GM18907 (cell line): ENCODE measurements around the gene PDZRN3.
"Not testable (repeated sequence)": the region's sequence is repeated elsewhere in the genome, so short reads cannot be mapped to it uniquely, and the experiment has no call there.

Experiments
- ATAC-seq: cut with Tn5 transposase; IDR thresholded peaks from one replicate; pipeline ENCODE4 v1.9.1; 2021; ENCODE audit warnings: mild to moderate bottlenecking, moderate library complexity; ENCODE audit not compliant: unreplicated experiment

PDZRN3 gene

DNA sequence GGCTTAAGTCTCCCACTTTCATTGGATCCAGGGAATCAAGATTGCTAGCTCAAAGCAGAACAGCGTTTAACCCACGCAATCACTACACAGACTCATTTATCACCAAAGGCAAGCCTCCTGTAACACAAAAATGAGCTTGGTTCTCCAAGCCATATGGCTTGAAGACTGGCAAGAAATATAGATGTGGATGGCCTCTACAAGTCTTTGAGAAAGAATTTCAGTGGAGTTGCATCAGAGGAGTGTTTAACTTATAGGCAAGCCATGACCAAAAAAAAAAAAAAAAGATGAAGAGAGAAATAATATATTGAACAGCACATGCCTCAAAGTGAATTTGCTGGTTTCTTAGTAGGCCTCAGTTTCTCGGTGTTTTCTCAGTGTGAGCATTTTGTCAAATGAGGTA is 27.3 kb downstream of the PDZRN3 start:
- ATAC-seq, result no peak

- no peak for ATAC-seq
These were observed 32.3 kb downstream of the PDZRN3 start for GRCh38 chr3:73592154-73593144.

GRCh38 chr3:73591286-73591800 is 33.4 kb downstream of the PDZRN3 start:
- ATAC-seq, result no peak

DNA sequence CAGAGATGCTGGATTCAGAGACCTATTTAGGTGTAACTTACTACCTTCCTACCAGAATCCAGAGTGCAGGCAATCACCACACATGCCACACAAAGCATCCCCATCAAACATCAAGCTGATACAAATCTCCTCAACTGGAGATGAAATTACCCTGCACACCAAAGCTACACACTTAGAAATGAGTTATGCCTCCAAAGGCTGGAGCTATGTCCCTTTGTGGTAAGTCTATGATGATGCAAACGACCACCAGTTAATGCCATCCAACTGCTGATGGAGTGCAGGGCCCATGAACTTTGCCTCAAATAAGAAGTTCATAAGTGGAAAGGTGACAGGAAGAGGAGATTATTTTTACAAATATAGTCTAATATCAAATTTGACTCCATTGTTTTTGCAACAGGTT is 38.1 kb downstream of the PDZRN3 start:
- ATAC-seq, result no peak

- no peak for ATAC-seq
These were observed 38.6 kb downstream of the PDZRN3 start for GRCh38 chr3:73586190-73586589.

- ATAC-seq, result no peak
These were observed 39.9 kb downstream of the PDZRN3 start for GRCh38 chr3:73584873-73585272.

DNA sequence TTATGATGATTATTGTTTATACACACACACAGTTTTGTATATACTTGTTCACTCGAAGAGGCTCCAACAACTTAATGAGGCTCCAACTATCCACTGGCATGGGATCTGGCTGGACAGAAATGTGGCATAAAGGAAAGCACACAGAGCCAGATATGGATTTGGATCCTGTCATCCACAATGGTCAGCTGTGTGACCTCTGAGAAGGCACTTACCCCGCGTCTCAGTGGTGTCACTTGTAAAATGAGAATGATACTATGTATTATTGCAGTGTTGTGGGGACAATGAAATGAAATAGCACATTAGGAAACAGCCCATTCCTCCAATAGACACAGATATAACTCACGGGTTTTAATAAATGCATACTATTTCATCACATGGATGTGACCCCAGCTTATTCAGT is 42.2 kb downstream of the PDZRN3 start:
- no peak for ATAC-seq

GRCh38 chr3:73581134-73581846 is 43.5 kb downstream of the PDZRN3 start:
- no peak for ATAC-seq

- ATAC-seq, result no peak
These were observed 44.4 kb downstream of the PDZRN3 start for GRCh38 chr3:73580343-73580742.

GRCh38 chr3:73577704-73578103 is 47.0 kb downstream of the PDZRN3 start:
- ATAC-seq, result no peak

- no peak for ATAC-seq
These were observed 47.7 kb downstream of the PDZRN3 start for GRCh38 chr3:73576999-73577461.

GRCh38 chr3:73575953-73576352 is 48.8 kb downstream of the PDZRN3 start:
- ATAC-seq, result no peak

GRCh38 chr3:73575519-73575918 is 49.2 kb downstream of the PDZRN3 start:
- ATAC-seq, result no peak

DNA sequence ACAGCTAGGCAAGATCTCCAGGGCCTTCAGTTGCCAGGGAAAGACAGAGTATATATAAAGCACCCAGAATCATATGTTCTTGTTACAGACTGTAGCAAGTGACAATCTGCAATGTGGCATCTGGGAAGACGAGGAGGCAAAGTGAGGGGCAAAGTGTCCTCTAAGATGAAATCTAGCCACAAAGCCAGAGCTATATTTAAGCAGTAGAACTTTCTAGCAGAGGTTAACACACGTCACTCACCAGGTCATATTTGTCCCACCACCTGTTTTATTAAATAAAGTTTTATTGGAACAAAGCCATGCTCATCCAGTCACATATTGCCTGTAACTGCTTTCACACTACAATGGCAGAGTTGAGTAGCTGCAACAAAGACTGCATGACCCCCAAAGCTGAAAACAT is 51.5 kb downstream of the PDZRN3 start:
- no peak for ATAC-seq

DNA sequence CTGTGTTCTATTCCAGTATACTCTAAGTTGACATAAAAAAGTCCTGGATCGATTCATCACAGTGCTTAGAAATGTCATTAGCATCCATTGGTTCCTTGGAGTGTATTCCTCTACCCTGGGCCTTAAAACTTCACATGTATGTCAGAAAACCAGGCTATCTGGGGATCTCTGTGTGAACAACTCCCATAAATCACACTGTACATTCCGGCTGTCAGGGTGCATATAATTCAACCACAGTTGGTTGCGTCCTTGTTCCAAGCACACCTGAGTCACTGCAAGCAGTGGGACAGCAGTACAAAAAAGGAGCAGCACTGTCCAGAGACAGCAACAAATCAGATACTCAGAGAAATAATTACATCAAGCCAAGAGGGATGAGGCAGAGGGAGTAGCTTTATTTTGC is 52.4 kb downstream of the PDZRN3 start:
- ATAC-seq, result no peak

DNA sequence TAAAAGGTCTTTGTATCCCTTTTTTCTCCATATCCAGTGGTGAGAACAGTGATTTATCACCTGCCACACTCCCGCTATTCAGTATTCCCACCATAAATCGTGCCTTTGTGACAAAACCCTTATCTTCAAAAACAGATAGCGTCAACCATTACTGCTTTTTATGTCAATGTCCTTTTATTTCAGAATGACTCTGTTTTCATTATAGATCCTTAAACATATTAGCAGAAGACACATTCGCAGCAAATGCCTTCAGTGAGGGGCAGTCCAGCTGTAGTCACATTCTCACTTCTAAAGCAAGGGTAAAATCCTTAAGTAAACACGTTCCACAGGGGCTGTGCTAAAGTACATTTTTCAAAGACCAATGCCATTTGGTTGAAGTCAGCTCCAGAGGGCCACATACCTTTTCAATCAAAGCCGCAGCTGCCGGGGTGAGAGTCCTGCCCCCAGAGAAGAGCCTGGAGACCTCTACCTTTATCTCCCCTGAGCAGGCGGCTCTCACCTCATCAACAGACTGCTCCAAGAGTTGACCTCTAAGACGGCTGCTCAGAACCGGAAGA is 53.4 kb downstream of the PDZRN3 start:
- ATAC-seq, result no peak

- no peak for ATAC-seq
These were observed 55.4 kb downstream of the PDZRN3 start for GRCh38 chr3:73569246-73569760.

GRCh38 chr3:73568371-73568862 is 56.3 kb downstream of the PDZRN3 start:
- ATAC-seq, result no peak

GRCh38 chr3:73565374-73565773 is 59.4 kb downstream of the PDZRN3 start:
- ATAC-seq, result not testable (repeated sequence)

GRCh38 chr3:73563896-73564582 is 60.7 kb downstream of the PDZRN3 start:
- no peak for ATAC-seq
